Left forelimb (tissue), 1 donor: ENCODE measurements around the gene RFTN2.
"Not testable (repeated sequence)": the region's sequence is repeated elsewhere in the genome, so short reads cannot be mapped to it uniquely, and the experiment has no call there.

Source experiments
- DNase-seq: peaks from one replicate; pipeline ENCODE4 v3.0.0-alpha.2; 2018; ENCODE audit warnings: low spot score

Gene RFTN2

GRCh38 chr2:197674591-197674990 lies 796 bp downstream of the RFTN2 start:
- no peak for DNase-seq

GRCh38 chr2:197674060-197674459 lies 1.3 kb downstream of the RFTN2 start:
- DNase-seq, result no peak

GRCh38 chr2:197673606-197674005 lies 1.8 kb downstream of the RFTN2 start:
- no peak for DNase-seq

GRCh38 chr2:197673106-197673505 lies 2.3 kb downstream of the RFTN2 start:
- DNase-seq, result no peak

GRCh38 chr2:197672371-197672893 lies 3.0 kb downstream of the RFTN2 start:
- DNase-seq, result no peak

GRCh38 chr2:197669077-197669476 lies 6.3 kb downstream of the RFTN2 start:
- DNase-seq, result no peak

GRCh38 chr2:197668296-197668695 lies 7.1 kb downstream of the RFTN2 start:
- no peak for DNase-seq

GRCh38 chr2:197666277-197666676 lies 9.1 kb downstream of the RFTN2 start:
- DNase-seq, result no peak

- DNase-seq, result no peak
These were observed 13.8 kb downstream of the RFTN2 start for GRCh38 chr2:197661626-197662025.

GRCh38 chr2:197657562-197657961 lies 17.8 kb downstream of the RFTN2 start:
- DNase-seq, result no peak

GRCh38 chr2:197647961-197648690 lies 27.3 kb downstream of the RFTN2 start:
- DNase-seq, result no peak

- no peak for DNase-seq
These were observed 33.7 kb downstream of the RFTN2 start for GRCh38 chr2:197641666-197642065.

- DNase-seq, result not testable (repeated sequence)
These were observed 34.7 kb downstream of the RFTN2 start for GRCh38 chr2:197640571-197641122.

GRCh38 chr2:197633109-197633657 lies 42.2 kb downstream of the RFTN2 start:
- no peak for DNase-seq

GRCh38 chr2:197628043-197628500 lies 47.3 kb downstream of the RFTN2 start:
- no peak for DNase-seq

- no peak for DNase-seq
These were observed 48.3 kb downstream of the RFTN2 start for GRCh38 chr2:197626965-197627625.

GRCh38 chr2:197620133-197620532 lies 55.3 kb downstream of the RFTN2 start:
- DNase-seq, result no peak

- no peak for DNase-seq
These were observed 60.3 kb downstream of the RFTN2 start for GRCh38 chr2:197615016-197615652.

GRCh38 chr2:197614532-197614931 lies 60.9 kb downstream of the RFTN2 start:
- DNase-seq, result no peak

- DNase-seq, result no peak
These were observed 61.8 kb downstream of the RFTN2 start for GRCh38 chr2:197613509-197613987.

GRCh38 chr2:197606180-197606579 lies 69.2 kb downstream of the RFTN2 start:
- no peak for DNase-seq
